NCI-H526 treated with DMSO at 0.1 percent for 48 hours (cell line): ENCODE measurements around the gene FBRS.
A peak's percentile ranks its signal among the peaks of the same experiment; 100 is the strongest.

Experiments used
- DNase-seq: peaks from one replicate; lab custom pipeline; 2025; lab: John Stamatoyannopoulos, UW

FBRS gene

DNA sequence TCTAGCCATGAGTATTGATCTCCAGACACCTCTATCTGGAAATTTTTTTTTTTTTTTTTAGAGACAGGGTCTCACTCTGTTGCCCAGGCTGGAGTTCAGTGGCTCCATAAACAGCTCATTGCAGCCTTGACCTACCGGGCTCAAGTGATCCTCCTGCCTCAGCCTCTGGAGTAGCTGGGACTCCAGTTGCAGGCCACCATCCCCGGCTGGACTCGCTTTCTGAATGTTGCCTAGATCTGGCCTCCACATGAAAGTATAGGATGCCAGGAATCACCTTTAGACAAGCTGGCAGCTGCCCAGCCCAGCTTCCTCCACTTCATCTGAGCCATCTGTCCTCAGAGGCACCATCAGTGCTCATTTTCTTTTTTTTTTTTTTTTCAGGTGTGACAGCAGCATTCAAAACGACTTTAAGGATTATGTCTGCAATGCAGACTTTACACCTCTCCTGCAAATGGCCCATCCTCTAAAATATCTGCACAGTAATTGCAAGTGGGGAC, 13.8 kb upstream of the FBRS start:
- no peak for DNase-seq

DNA sequence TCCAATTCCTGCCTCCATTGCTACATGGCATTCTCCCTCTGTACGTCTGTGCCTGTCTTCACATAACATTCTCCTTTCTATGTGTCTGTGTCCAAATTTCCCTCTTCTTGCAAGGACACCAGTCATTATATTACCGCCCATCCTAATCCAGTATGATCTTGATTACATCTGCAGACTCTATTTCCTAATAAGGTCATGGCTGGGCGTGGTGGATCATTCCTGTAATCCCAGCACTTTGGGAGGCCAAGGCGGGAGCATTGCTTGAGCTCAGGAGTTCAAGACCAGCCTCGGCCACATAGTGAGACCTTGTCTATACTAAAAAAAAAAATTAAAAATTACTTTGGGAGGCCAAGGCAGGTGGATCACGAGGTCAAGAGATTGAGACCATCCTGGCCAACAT, 12.5 kb upstream of the FBRS start:
- DNase-seq = no peak

- no peak for DNase-seq
Observed at GRCh38 chr16:30647274-30647571, 11.0 kb upstream of the FBRS start.

DNA sequence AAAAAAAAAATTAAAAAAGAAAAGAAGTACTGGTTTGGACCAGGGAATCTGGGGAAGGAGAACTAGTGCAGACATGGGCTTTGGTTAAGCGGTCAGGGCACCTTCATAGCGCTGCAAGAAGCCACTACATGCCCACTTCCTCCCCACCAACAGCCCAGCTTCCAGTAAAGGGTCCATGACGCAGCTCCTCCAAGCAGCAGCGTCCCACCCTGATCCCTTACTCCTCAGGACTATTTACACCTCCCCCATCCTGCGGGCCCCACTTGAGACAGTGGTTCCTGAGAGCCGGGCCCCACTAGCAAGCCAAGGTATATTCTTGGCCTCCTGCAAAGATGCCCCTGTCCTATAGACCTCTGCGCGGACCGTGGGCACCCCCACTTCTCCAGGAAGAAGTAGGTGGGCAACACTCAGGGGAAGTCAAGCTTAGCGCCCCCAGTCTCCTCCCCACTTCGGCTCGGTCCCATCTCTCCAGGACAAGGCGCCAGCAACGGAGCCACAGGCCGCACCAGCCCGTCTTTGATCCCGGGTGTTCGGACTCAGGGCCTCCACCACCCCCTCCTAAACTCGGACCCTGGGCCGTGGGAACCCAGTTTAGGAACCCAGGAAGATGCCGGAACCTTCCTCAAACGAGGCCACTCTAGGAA, 8.4 kb upstream of the FBRS start:
- no peak for DNase-seq

- peak; percentile 97 for DNase-seq
Observed at GRCh38 chr16:30650369-30651123, 7.7 kb upstream of the FBRS start, which contains the start of gene PRR14. PRR14 (plus strand) TSS chr16:30650960; CDS start chr16:30651646, 686 bp downstream.

GRCh38 chr16:30651124-30652004, 6.9 kb upstream of the FBRS start:
- DNase-seq = peak; percentile 23

- DNase-seq = no peak
Observed at GRCh38 chr16:30652005-30652296, 6.3 kb upstream of the FBRS start.

DNA sequence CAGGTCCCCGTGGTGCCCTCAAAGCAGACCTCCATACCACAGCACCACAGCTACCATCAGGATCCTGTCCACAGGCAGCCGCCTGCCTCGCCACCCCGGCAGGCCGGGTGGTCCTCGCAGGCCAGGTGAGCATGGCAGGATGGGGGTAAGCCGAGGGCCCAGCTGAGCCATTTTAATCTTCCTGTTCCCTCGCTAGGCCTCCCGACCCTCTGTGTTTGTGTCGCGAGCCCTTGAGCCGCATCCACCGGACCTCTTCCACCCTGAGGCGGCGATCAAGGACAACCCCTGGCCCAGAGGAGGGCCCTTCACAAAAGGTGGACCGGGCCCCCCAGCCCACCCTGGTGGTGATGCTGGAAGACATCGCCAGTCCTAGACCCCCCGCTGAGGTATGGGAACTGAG, 5.5 kb upstream of the FBRS start:
- no peak for DNase-seq

DNA sequence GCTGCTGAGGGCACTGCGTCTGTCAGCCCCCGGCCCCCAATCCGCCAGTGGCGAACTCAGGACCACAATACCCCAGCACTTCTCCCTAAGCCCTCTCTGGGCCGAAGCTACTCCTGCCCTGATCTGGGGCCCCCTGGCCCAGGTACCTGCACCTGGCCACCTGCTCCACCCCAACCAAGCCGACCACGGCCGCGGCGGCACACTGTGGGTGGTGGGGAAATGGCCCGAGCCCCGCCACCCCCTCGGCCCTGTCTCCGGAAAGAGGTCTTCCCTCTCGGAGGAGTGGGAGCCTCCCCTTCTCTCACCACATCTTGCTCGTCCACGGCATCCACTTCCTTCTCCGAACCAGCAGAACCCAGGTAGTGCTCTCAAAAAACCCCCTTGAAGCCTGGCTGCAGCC, 3.4 kb upstream of the FBRS start:
- DNase-seq = no peak

DNA sequence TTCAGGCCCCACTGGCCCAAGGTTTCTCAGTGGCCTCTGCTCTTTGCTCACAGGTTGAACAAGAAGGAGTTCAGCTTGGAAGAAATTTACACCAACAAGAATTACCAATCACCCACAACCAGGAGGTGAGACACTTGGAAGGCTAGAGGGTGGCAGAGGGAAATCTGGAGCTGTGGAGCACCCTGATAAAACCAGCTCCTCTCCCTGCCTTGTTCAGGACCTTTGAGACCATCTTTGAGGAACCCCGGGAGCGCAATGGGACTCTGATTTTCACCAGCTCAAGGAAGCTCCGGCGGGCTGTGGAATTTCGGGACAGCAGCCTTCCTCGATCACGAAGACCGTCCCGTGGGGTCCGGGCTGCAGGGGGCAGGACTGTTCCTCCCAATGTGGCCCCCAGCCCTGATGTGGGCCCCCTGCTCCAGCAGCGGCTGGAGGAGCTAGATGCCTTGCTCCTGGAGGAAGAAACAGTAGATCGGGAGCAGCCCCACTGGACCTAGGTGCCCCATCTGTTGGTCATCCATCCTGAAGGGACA, 2.4 kb upstream of the FBRS start:
- DNase-seq = no peak

DNA sequence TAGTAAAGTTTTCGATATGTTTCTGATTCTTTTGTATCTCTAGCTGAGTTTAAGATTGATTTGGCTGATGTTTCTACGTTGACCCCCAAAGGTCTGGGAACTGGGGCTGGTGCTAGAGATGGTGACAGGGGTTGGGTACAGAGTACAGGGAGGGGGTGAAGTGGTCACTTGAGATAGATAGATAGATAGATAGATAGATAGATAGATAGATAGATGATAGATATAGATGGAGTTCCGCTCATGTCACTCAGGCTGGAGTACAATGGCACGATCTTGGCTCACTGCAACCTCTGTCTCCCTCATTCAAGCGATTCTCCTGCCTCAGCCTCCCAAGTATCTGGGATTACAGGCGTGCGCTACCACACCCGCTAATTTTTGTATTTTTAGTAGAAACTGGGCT, 1.8 kb upstream of the FBRS start:
- DNase-seq = no peak

- no peak for DNase-seq
Observed at GRCh38 chr16:30656974-30657865, 1.0 kb upstream of the FBRS start.

DNA sequence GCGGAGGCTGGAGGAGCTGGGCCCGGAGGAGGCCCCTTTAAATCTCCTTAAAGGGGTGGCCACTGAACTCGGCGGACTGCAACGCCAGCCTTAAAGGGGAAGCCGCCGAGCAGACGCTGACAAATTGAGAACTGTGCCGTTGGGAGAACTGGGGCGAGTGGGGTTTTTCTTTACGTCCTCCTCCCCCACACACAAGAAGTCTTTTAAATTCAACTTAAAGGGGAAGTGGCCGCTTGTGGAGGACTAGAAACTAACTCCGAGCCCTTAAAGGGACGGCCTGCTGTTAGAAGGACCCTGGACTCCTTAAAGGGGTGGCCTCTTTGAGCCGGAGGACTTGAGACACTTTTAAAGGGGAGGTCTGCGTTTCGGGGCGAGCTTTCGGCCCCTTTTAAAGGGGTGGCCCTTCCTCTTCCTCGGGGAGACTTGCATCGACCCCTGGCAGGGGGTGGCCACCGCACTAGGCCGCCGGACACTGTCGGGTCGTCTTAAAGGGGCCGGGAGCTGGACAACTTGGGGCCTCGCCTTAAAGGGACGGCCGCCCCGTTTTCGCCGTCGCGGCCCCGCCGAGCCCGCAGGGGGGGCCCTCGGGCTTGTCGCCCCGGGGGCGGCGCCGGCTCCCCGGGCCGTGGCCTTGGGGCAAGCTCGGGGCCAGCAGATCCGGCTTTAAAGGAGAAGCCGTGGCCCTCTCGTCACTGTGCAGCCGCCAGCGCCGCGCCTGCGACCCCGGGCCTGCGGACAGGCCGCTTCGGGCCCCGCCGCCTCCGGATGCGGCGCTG, 688 bp downstream of the FBRS start:
- DNase-seq = peak; percentile 95

- DNase-seq = no peak
Observed at GRCh38 chr16:30659507-30660423, 1.5 kb downstream of the FBRS start.

GRCh38 chr16:30660424-30661261, 2.4 kb downstream of the FBRS start:
- DNase-seq = no peak

DNA sequence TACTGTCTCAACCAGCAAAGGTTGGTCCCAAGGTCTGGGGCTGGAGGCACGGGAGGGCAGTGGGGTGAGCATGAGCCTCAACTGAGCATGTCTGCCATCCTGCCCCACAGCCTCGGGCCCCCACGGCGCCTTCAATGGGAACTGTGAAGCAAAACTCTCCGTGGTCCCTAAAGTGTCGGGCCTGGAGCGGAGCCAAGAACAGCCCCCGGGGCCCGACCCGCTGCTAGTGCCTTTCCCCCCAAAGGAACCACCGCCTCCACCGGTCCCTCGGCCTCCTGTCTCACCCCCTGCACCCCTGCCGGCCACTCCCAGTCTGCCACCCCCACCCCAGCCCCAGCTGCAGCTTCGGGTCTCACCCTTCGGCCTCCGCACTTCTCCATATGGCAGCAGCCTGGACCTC, 4.2 kb downstream of the FBRS start:
- DNase-seq = no peak

DNA sequence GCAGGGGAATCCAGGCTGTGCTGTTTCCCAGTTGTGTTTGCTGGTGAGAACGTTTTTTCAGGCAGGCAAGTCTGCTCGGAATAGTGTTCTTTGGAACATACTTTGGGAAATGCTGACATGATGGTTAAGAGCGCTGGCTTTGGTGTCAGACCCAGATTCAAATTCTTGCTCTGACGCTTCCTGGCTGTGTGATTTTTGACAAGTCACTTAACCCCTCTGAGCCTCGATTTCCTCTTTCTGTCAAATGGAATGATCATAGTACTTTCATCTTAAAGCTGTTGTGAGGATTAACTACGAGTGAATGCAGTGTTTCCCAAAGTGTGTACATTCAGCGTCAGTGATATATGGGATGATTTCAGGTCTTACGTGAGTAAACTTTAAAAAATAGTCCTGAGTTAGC, 4.8 kb downstream of the FBRS start:
- no peak for DNase-seq

GRCh38 chr16:30663820-30664219, 5.6 kb downstream of the FBRS start:
- no peak for DNase-seq

DNA sequence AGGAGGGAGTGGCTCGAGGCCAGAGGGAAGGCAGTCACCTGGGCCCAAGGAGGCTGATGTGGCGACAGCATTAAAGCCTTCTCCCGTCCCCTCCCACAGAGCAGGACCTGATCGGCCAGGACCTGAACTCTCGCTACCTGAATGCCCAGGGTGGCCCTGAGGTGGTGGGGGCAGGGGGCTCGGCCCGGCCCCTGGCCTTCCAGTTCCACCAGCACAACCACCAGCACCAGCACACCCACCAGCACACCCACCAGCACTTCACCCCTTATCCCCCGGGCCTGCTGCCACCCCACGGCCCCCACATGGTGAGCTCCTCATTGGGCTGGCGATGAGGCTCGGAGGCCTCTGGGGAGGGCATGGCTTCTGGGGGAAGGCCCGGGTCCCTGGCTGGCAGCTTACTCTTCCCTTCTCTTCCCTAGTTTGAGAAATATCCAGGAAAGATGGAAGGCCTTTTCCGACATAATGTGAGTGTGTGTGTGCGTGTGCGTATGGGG, 6.4 kb downstream of the FBRS start:
- no peak for DNase-seq
